ENCODE data around the gene SDS.

SDS gene

GRCh38 chr12:113403435-113404415 lies at the start of gene SDS:
SDS (minus strand) TSS chr12:113403887; CDS start chr12:113399708, 4,179 bp downstream.
- no peak for DNase-seq (ENCODE audit: low read depth in 2 of 2)

- no peak for DNase-seq (ENCODE audit: low read depth in 2 of 2)
These were observed 49.6 kb upstream of the SDS start for GRCh38 chr12:113453330-113453729.

GRCh38 chr12:113452458-113452857 lies 48.8 kb upstream of the SDS start:
- DNase-seq (ENCODE audit: low read depth in 2 of 2), result no peak

DNA sequence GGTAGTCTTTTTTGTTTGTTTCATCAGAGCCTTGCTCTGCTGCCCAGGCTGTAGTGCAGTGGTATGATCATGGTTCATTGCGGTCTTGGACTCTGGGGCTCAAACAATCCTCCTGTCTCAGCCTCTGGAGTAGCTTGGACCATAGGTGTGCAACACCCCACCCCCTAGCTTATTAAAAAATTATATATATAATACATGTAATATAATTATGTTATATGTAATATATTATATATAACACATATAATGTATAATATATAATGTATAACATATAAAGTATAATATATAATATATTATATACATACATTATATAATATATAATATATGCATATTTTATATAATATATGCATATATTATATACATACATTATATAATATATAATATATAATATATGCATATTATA lies 46.2 kb upstream of the SDS start:
- no peak for DNase-seq (ENCODE audit: low read depth in 2 of 2)

- no peak for DNase-seq (ENCODE audit: low read depth in 2 of 2)
These were observed 45.6 kb upstream of the SDS start for GRCh38 chr12:113449299-113449698.

DNA sequence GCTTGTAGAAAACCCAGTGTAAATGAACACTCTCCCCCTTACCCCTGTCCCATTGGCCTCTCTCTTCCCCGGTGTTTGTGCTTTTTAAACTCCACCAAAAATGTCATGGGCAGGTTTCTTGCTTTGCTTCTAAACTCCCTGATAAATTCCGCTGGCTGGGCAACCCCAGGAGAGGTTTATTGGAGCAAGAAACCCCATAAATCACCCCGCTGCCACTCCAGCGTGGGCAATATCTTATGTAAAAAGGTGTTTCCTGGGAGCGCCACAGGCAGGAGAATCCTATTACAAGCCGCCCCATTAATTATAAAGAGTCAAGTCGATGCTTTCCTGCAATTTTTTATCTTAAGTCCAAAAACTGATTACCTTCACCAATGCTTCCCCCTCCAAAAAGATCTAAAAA lies 45.2 kb upstream of the SDS start:
- DNase-seq (ENCODE audit: low read depth in 2 of 2), result no peak

DNA sequence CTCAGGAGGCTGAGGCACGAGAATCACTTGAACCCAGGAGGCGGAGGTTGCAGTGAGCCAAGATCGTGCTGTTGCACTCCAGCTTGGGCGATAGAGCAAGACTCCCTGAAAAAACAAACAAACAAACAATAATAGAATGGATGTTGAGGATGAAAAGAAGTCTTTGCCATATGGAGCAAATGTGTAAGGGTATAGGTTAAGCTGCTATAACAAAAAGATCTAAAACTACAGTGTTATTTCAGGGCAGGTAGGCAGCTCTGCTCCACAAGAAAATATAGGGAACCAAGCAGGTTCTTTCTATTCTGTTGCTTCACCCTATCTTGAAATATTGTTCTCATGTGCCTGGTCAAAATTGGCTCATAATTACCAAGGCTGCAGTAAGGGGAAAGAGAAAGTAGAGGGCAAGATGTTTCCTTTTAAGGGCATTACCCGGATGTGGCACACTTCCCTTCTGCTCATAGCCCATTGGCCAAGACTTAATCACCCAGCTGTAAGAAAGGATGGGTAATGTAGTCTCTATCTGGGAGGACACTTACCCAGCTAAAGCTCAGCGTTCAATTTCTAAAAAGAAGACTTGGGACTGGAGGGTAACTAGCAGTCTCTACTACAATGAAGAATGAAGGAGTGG lies 42.0 kb upstream of the SDS start:
- no peak for DNase-seq (ENCODE audit: low read depth in 2 of 2)

GRCh38 chr12:113443030-113443539 lies 39.4 kb upstream of the SDS start:
- DNase-seq (ENCODE audit: low read depth in 2 of 2), result no peak

- DNase-seq (ENCODE audit: low read depth in 2 of 2), result no peak
These were observed 37.5 kb upstream of the SDS start for GRCh38 chr12:113440947-113441782.

- DNase-seq (ENCODE audit: low read depth in 2 of 2), result no peak
These were observed 36.6 kb upstream of the SDS start for GRCh38 chr12:113440336-113440735.

DNA sequence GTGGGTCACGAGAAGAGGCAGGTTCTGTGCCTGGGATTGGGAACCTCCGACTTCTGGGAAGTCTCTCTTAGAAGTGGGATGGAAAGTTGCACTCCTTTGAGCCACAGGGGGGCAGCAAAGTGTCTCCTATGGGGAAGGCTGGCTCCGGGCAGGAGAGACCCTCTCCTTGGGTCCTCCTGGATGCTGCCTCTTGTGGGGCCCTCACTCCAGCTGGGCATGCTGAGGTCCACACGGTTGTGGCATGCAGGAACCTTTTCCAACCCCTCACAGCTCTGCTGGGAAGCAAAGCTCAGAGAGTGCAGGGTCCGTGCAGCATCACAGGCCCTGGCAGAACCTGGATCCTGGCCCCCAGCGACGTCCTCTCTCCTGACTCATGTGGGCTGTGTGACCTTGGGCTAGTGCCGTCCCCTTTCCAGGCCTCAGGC lies 35.9 kb upstream of the SDS start:
- no peak for DNase-seq (ENCODE audit: low read depth in 2 of 2)

DNA sequence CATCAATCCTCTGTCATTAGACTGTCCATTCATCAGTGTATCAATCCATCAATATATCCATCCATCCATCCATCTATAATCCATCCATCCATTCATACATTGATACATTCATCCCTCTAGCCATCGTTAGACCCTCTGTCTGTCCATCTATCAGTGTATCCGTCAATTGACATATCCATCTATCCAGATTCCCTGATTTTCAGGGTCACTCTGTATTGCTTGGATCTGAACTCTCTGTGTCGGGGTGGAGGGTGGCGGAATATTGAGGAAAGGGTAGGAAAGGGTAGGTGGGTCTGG lies 35.6 kb upstream of the SDS start:
- DNase-seq (ENCODE audit: low read depth in 2 of 2), result no peak

GRCh38 chr12:113438523-113439300 lies 35.0 kb upstream of the SDS start:
- no peak for DNase-seq (ENCODE audit: low read depth in 2 of 2)

- DNase-seq (ENCODE audit: low read depth in 2 of 2), result no peak
These were observed 34.0 kb upstream of the SDS start for GRCh38 chr12:113437729-113438100.

- no peak for DNase-seq (ENCODE audit: low read depth in 2 of 2)
These were observed 33.5 kb upstream of the SDS start for GRCh38 chr12:113436993-113437728.

DNA sequence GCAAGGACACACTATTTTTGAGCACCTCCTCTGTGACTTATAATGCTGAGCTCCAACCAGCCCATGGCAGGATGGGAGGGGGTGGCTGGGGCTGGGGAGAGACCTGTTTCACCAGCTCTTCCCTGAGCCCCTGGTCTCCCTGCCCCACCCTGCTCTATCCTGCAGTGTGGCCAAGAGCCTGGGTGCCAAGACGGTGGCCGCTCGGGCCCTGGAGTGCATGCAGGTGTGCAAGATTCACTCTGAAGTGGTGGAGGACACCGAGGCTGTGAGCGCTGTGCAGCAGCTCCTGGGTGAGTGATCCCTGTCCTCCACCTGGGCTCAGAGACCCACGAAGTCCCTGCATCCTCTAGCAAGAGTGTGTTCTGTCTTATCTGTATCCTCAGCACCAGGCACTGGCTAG lies 32.9 kb upstream of the SDS start:
- no peak for DNase-seq (ENCODE audit: low read depth in 2 of 2)

- DNase-seq (ENCODE audit: low read depth in 2 of 2), result no peak
These were observed 31.7 kb upstream of the SDS start for GRCh38 chr12:113435367-113435766.

DNA sequence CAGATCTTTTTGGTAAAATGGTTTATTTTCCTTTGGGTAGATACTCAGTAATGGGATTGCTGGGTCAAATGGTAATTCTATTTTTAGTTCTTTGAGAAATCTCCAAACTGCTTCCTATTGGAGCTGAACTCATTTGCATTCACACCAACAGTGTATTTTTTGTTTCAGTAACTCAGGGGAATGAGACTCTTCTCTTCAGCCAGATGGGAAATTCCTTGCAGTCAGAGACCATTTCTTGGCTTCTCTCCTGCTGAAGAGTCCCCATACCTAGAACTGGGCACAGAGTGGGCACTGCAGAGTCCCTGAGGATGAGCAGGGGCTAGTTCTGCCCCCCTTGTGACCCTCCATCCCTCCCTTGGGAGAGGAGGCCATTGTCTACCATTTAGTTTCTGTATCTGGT lies 29.3 kb upstream of the SDS start:
- DNase-seq (ENCODE audit: low read depth in 2 of 2), result no peak

DNA sequence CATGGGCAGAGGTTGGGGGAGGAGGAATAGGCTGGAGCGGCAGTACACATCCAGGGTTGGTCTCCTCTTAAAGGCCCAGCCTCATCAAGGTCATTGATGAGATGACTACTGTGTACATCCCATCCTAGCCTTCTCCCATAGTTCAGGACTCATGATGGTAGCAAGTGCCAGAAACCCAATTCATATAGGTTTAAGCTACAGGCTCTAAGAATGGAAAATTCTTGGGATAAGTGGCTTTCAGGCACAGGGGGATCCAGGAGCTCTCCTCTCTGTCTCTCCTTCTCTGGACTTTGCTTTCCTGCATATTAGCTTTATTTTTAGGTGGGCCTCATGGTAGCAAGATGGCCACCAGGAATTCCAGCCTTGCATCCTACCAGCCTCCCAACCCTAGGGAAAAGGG lies 24.8 kb upstream of the SDS start:
- no peak for DNase-seq (ENCODE audit: low read depth in 2 of 2)

GRCh38 chr12:113427882-113428281 lies 24.2 kb upstream of the SDS start:
- DNase-seq (ENCODE audit: low read depth in 2 of 2), result no peak

DNA sequence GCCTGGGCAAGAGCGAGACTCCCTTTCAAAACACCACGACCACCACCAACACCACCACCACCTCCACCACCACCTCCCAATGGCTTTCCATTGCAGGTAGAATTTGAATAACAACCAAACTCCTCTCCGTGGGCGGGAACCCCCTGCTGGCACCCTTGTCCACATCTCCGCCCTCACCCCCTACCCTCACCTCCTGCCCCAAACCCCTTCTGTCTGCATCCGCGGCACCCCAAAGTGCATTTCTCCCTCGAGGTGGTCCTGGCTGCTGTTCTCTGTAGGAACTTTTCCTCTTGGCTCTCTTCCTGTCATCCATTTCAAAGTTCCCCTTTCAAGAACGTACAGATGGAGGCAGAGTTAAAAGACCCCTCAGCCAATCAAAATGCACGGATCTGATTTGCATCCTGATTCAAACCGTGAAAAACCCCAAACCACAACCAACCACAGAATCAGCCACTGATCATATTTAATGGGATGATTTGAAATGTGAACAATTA lies 22.3 kb upstream of the SDS start:
- no peak for DNase-seq (ENCODE audit: low read depth in 2 of 2)

Data from stimulated activated CD8-positive, alpha-beta memory T cell treated with anti-CD3 and anti-CD28 coated beads, Interleukin-2, amount 100 ng/mL, for 1 hour (primary cell).